Cardiac fibroblast (primary cell): Measurements from ENCODE around the gene ZNF76.

ENCODE experiments used
- DNase-seq, 2 donors: peaks; one replicate each; pipeline versions ENCODE4 v3.0.0 to v3.0.0-alpha.2; 2010; ENCODE audit warnings: low read depth in 2 of 2
- H3K4me3 ChIP-seq, 2 donors: replicated peaks in 1 of 2; 1 replicate in 1 of 2; 2 replicates in 1 of 2; pipeline ENCODE4 v1.5.1; 2011; ENCODE audit warnings: low read depth in 2 of 2, low read length in 2 of 2, mild to moderate bottlenecking in 2 of 2, moderate library complexity in 1 of 2
- TF ChIP-seq, protein P1 (sequence below): IDR thresholded peaks from one replicate; pipeline ENCODE4 v1.5.1; 2011; ENCODE audit warnings: low read depth, mild to moderate bottlenecking, low read length, inconsistent platforms

The ZNF76 gene

DNA sequence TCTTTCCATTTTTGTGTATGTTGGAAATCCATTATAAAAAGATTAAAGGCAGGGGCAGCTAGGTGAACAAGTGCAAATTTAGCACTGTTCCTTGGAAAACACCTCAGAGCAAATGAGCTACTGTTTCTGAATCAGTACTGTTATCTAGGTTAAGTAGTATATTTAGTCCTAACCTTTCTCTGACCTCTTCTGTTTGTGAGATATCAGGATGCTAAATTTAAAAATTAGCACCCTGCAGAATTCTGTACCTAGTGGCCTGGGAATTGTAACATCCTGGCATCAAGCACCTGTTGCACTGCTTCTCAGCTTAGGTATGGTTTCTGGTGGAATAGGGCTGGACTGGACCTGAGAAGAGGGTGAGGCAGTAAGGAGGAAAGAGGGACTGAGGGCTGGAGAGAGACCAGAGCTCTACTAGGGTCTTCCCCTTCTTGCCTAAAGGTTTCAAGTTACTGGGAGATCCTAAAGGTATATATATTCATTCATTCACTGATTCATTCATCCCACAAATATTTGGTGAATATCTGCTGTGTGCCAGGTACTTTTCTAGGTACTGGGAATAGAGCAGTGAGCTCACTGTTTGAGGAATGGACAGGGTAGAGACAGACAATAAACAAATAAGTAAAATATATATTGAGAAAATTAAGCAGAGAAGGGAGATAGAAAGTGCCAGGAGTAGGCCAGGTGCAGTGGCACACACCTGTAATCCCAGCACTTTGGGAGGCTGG lies 5.2 kb downstream of the ZNF76 start:
- no peak overlapping the region for H3K4me3 ChIP-seq
- TF ChIP-seq, protein P1, sequence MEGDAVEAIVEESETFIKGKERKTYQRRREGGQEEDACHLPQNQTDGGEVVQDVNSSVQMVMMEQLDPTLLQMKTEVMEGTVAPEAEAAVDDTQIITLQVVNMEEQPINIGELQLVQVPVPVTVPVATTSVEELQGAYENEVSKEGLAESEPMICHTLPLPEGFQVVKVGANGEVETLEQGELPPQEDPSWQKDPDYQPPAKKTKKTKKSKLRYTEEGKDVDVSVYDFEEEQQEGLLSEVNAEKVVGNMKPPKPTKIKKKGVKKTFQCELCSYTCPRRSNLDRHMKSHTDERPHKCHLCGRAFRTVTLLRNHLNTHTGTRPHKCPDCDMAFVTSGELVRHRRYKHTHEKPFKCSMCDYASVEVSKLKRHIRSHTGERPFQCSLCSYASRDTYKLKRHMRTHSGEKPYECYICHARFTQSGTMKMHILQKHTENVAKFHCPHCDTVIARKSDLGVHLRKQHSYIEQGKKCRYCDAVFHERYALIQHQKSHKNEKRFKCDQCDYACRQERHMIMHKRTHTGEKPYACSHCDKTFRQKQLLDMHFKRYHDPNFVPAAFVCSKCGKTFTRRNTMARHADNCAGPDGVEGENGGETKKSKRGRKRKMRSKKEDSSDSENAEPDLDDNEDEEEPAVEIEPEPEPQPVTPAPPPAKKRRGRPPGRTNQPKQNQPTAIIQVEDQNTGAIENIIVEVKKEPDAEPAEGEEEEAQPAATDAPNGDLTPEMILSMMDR = no peak
- DNase-seq = no peak

DNA sequence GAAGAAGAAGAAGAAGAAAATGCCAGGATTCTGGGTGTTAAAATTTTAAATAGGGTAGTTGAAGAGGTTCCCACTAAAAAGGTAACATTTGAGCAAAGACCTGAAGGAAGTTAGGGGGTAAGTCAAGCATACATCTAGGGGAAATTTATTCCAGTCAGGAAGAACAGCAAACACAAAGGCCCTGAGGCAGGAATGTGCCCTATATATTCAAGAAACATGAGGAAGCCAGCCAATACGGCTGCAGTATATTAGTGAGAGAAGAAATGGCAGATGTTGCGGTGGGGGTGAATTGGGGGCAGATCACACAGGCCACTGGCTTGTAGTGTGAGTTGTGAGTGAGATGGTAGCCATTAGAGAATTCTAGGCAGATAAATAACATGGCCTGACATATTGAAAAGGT lies 6.0 kb downstream of the ZNF76 start:
- TF ChIP-seq, protein P1 = no peak
- no peak overlapping the region for H3K4me3 ChIP-seq
- no peak for DNase-seq

GRCh38 chr6:35267446-35267845 lies 7.9 kb downstream of the ZNF76 start:
- TF ChIP-seq, protein P1 = no peak
- no peak for DNase-seq
- no peak overlapping the region for H3K4me3 ChIP-seq

GRCh38 chr6:35267897-35268296 lies 8.4 kb downstream of the ZNF76 start:
- no peak overlapping the region for H3K4me3 ChIP-seq
- TF ChIP-seq, protein P1 = no peak
- no peak for DNase-seq

GRCh38 chr6:35272005-35272404 lies 12.5 kb downstream of the ZNF76 start:
- TF ChIP-seq, protein P1 = no peak
- H3K4me3 ChIP-seq = no peak overlapping the region
- DNase-seq = no peak

DNA sequence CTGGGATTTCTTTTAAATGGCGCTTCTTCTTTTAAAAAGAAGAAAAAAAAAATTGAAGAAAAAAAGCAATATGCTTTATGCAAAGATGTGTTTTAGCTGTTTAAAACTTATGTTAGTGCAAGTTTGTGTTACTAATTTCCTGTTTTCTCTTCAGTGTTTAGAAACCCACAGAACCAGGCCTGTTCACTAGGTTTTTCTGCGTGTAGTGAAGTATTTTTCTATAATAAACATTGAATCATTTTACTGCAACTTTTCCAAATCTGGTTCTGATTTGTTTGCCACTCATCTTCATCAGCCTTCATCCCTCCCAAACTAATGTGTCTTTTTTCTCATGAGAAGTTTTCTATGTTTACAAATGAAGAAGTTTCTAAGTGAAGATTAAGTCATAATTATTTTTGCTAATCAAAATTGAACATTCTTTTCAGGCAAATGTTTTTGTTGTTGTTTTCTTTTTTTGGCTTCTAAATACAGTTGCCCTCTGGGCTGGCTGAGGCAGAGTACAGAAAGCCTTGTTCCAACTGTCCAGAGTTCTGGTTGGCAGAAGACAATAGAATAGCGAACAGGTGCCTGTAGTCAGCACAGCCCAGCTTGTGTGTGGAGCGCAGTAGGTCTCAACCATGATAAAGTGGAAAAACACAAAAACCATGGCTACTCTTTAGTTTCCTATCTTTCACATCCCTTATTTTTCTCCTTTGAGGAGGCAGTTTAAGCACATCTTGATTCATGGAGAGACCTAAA lies 14.5 kb downstream of the ZNF76 start:
- no peak overlapping the region for H3K4me3 ChIP-seq
- no peak for DNase-seq
- TF ChIP-seq, protein P1 = no peak
